ENCODE data around the gene ITK.

GRCh38 chr5:157196045-157196444 is 15.4 kb downstream of the ITK start:
- TF ChIP-seq MAX (IDR thresholded peaks at IDR 0.05), result no peak
- no peak for TF ChIP-seq CTCF (IDR thresholded peaks at IDR 0.05; ENCODE audit: control extremely low read depth in 1 of 3, insufficient read depth in 1 of 3, low read depth in 1 of 3, low read length in 3 of 3)
- TF ChIP-seq CBX8 (IDR thresholded peaks at IDR 0.05; ENCODE audit: borderline replicate concordance, low read depth, low read length), result no peak
- TF ChIP-seq POLR2AphosphoS5 (IDR thresholded peaks at IDR 0.05; ENCODE audit: low read depth, low read length), result no peak
- no peak for TF ChIP-seq ASH2L (IDR thresholded peaks at IDR 0.05; ENCODE audit: low read length)
- TF ChIP-seq CEBPB (IDR thresholded peaks at IDR 0.05; ENCODE audit: low read depth, low read length), result no peak
- TF ChIP-seq CREB1 (IDR thresholded peaks at IDR 0.05), result no peak
- no peak for TF ChIP-seq HDAC6 (IDR thresholded peaks at IDR 0.05; ENCODE audit: low read depth, low read length)

Data from H1 (cell line).